Mammary epithelial cell (primary cell): ENCODE measurements around the gene WNT10A.

Source experiments
- EZH2 ChIP-seq: IDR thresholded peaks from 2 replicates; pipeline ENCODE4 v1.6.1; 2012; ENCODE audit warnings: low read length, inconsistent platforms, borderline replicate concordance
- TF ChIP-seq, protein P1 (sequence below), 2 donors: IDR thresholded peaks in 1 of 2; conservative IDR thresholded peaks in 1 of 2; 2 replicates each; pipeline ENCODE4 v1.5.1; 2011 to 2012; ENCODE audit warnings: inconsistent platforms in 2 of 2, low read length in 2 of 2, mild to moderate bottlenecking in 2 of 2, control low read depth in 1 of 2, low read depth in 1 of 2; ENCODE audit not compliant: insufficient read depth in 1 of 2; ENCODE audit errors: extremely low read depth in 1 of 2

DNA sequence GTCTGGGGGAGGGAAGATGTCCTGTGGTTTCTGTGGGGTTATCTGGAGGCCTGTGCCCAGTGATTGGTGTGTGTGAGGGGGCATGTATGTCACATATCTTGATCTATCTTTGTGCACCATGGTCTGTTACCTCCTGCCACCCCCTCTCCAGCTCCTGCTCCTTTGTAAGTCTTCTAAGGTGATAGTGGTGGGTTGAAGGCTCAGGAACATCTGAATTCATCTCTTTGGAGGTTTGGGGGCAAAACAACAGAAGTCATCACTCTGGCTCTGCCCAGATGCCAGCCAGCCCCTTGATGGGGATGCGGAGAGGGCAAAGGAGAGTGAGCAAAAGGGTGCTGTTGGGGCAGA is 23.8 kb upstream of the WNT10A start:
- TF ChIP-seq, protein P1, sequence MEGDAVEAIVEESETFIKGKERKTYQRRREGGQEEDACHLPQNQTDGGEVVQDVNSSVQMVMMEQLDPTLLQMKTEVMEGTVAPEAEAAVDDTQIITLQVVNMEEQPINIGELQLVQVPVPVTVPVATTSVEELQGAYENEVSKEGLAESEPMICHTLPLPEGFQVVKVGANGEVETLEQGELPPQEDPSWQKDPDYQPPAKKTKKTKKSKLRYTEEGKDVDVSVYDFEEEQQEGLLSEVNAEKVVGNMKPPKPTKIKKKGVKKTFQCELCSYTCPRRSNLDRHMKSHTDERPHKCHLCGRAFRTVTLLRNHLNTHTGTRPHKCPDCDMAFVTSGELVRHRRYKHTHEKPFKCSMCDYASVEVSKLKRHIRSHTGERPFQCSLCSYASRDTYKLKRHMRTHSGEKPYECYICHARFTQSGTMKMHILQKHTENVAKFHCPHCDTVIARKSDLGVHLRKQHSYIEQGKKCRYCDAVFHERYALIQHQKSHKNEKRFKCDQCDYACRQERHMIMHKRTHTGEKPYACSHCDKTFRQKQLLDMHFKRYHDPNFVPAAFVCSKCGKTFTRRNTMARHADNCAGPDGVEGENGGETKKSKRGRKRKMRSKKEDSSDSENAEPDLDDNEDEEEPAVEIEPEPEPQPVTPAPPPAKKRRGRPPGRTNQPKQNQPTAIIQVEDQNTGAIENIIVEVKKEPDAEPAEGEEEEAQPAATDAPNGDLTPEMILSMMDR (conservative IDR thresholded peaks at IDR 0.05 in 1 of 2, IDR thresholded peaks at IDR 0.05 in 1 of 2; ENCODE audit: extremely low read depth in 1 of 2, insufficient read depth in 1 of 2, low read depth in 1 of 2, low read length in 2 of 2) = no peak
- no peak for TF ChIP-seq EZH2
